Upper lobe of right lung (tissue), 1 donor: Measurements from ENCODE around the gene WDSUB1. TPM values are rescaled to one million over a fixed set of nuclear protein-coding genes. Genes with fewer than 3 reads are reported as not detected.

Experiments used
- ATAC-seq: fragments of 200-7000 bp; cut with Tn5 transposase; one replicate; pipeline ENCODE4 v1.9.1; 2020; ENCODE audit warnings: mild to moderate bottlenecking, moderate library complexity
- DNase-seq: peaks from one replicate; pipeline ENCODE4 v3.0.0-alpha.2; 2020
- H3K27ac ChIP-seq: fragments of 200-600 bp; one replicate; pipeline ENCODE4 v1.8.0; 2022
- H3K27me3 ChIP-seq: fragments of 200-600 bp; one replicate; pipeline ENCODE4 v1.8.0; 2022; ENCODE audit warnings: mild to moderate bottlenecking
- H3K36me3 ChIP-seq: fragments of 200-600 bp; one replicate; pipeline ENCODE4 v1.8.0; 2022
- H3K4me1 ChIP-seq: fragments of 200-600 bp; one replicate; pipeline ENCODE4 v1.8.0; 2022
- H3K4me3 ChIP-seq: fragments of 200-600 bp; one replicate; pipeline ENCODE4 v1.8.0; 2022; ENCODE audit warnings: mild to moderate bottlenecking
- H3K9me3 ChIP-seq: fragments of 200-600 bp; one replicate; pipeline ENCODE4 v1.8.0; 2022
- CTCF ChIP-seq: fragments of 200-600 bp; IDR thresholded peaks from one replicate; pipeline ENCODE4 v1.8.0; 2022; ENCODE audit warnings: antibody characterized with exemption
- intact Hi-C: fragments of 100-400 bp; cut with DNase I; formaldehyde crosslinking; loops from one replicate; pipeline ENCODE4 v1.11.0; 2022
- total RNA-seq: library from RNA; stranded (reverse); fragmentation: NEBNext Ultra II Directional; extraction: Animal tissue kit (Norgen Biotek cat#: 25700); gene quantifications from one replicate; pipeline ENCODE4 v1.2.1, GENCODE V29; 2021
- donor health status: DM: no; HTN: yes; CAD: no; lungs with severe emphysema.

Gene WDSUB1
- total RNA-seq, 1 donor from 2014 or later = 16.9 TPM

- Histone ChIP-seq H3K4me1 (no peaks in the 10 kb centered on the region), H3K4me3 (no peak overlapping the region), H3K27me3 (no peaks in the 10 kb centered on the region), H3K36me3 (peaks cover 29% of the 10 kb centered on the region), H3K9me3 (no peaks in the 10 kb centered on the region), H3K27ac (no peak overlapping the region)
- DNase-seq (no peak), ATAC-seq (no peak)
- intact Hi-C loops = no loop called here
- no peak for TF ChIP-seq CTCF
Observed at GRCh38 chr2:159279700-159280099, 6.8 kb downstream of the WDSUB1 start.

- intact Hi-C loops = no loop called here
- ATAC-seq (no peak), DNase-seq (no peak)
- no peaks in the 10 kb centered on the region for H3K9me3 ChIP-seq
- no peak overlapping the region for H3K27ac ChIP-seq
- no peak for TF ChIP-seq CTCF
- peaks cover 57% of the 10 kb centered on the region for H3K36me3 ChIP-seq
- H3K4me1 ChIP-seq = no peaks in the 10 kb centered on the region
- no peak overlapping the region for H3K4me3 ChIP-seq
- no peaks in the 10 kb centered on the region for H3K27me3 ChIP-seq
Observed at GRCh38 chr2:159275111-159275510, 11.4 kb downstream of the WDSUB1 start.

- no peak overlapping the region for H3K27ac ChIP-seq
- H3K4me3 ChIP-seq = no peak overlapping the region
- peaks cover 34% of the 10 kb centered on the region for H3K36me3 ChIP-seq
- DNase-seq (no peak), ATAC-seq (no peak)
- H3K27me3 ChIP-seq = no peaks in the 10 kb centered on the region
- no peak for TF ChIP-seq CTCF
- H3K9me3 ChIP-seq = no peaks in the 10 kb centered on the region
- intact Hi-C loops = no loop called here
- no peaks in the 10 kb centered on the region for H3K4me1 ChIP-seq
Observed at GRCh38 chr2:159272156-159272555, 14.3 kb downstream of the WDSUB1 start.

- Histone ChIP-seq H3K4me3 (no peak overlapping the region), H3K9me3 (no peaks in the 10 kb centered on the region), H3K4me1 (no peaks in the 10 kb centered on the region), H3K36me3 (peaks cover 34% of the 10 kb centered on the region), H3K27me3 (no peaks in the 10 kb centered on the region), H3K27ac (no peak overlapping the region)
- ATAC-seq = no peak
- DNase-seq = no peak
- intact Hi-C loops = no loop called here
- no peak for TF ChIP-seq CTCF
Observed at GRCh38 chr2:159270744-159271379, 15.6 kb downstream of the WDSUB1 start.

GRCh38 chr2:159267921-159268320 is 18.6 kb downstream of the WDSUB1 start:
- Histone ChIP-seq H3K36me3 (peaks cover 13% of the 10 kb centered on the region), H3K4me1 (no peaks in the 10 kb centered on the region), H3K27me3 (no peaks in the 10 kb centered on the region), H3K9me3 (no peaks in the 10 kb centered on the region), H3K27ac (no peak overlapping the region), H3K4me3 (no peak overlapping the region)
- intact Hi-C loops = no loop called here
- ATAC-seq (no peak), DNase-seq (no peak)
- no peak for TF ChIP-seq CTCF

- H3K27me3 ChIP-seq = no peaks in the 10 kb centered on the region
- H3K9me3 ChIP-seq = no peaks in the 10 kb centered on the region
- H3K4me1 ChIP-seq = no peaks in the 10 kb centered on the region
- H3K36me3 ChIP-seq = peaks cover 7% of the 10 kb centered on the region
- intact Hi-C loops = no loop called here
- no peak for TF ChIP-seq CTCF
- DNase-seq (no peak), ATAC-seq (no peak)
- no peak overlapping the region for H3K27ac ChIP-seq
- no peak overlapping the region for H3K4me3 ChIP-seq
Observed at GRCh38 chr2:159266554-159266953, 19.9 kb downstream of the WDSUB1 start.
